Fibroblast of skin of right quadriceps (primary cell): ENCODE measurements around the gene ARRDC2.
"Not testable (repeated sequence)": the region's sequence is repeated elsewhere in the genome, so short reads cannot be mapped to it uniquely, and the experiment has no call there.

Source experiments
- DNase-seq: peaks from one replicate; pipeline ENCODE4 v3.0.0-alpha.2; 2013

The ARRDC2 gene

GRCh38 chr19:17993076-17993813 lies 14.7 kb upstream of the ARRDC2 start:
- DNase-seq, result no peak

- peak; percentile 58 for DNase-seq
These were observed 11.1 kb upstream of the ARRDC2 start for GRCh38 chr19:17996826-17997316.

DNA sequence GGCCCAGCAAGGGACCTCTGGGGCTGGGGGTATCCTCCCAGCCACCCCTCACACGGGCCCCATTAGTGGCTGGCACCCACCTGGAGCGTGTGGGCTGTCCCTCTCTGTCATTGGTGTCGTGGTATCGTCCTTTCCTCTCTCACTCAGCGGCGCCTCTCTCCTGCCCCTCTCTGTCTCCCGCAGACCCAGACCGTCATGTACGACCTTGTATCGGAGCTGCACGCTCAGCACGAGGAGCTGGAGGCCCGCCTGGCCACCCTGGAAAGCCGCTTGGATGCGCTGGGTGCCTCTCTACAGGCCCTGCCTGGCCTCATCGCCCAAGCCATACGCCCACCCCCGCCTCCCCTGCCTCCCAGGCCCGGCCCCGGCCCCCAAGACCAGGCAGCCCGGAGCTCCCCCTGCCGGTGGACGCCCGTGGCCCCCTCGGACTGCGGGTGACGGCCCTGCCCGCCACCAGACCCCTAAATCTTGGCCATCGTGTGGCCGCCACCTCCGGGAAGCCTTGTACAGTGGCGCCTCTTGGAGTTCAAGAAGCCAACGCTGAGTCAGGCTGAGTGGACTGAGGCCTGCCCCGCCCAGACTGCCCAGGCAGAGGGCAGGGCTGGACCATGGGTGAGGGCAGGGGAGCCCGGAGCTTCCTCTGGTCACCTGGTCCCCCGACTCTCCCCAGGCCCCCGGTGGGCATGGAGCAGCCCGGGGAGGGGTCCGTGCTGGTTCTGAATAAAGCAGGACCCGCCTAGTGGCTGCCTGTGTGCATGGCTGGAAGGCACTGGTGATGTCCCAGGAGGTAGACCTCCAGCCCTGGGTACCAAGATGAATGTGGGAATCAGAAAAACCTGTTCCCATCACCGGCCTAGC lies 9.8 kb upstream of the ARRDC2 start:
- DNase-seq, result no peak

DNA sequence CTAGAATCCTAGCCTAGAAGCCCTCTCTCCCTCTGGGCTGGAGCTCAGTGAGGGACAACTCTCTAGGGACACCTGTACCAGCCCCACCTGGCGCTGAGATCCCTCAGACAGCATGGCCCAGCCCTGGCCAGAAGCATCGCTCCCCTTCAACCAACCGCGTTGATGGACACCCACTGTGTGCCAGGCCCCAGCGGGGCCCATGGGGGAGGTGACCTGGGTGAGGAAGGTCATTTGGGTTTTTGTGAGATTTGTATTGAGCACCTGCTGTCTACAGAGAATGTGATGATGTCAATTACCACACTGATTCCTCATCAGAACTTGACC lies 9.2 kb upstream of the ARRDC2 start:
- no peak for DNase-seq

DNA sequence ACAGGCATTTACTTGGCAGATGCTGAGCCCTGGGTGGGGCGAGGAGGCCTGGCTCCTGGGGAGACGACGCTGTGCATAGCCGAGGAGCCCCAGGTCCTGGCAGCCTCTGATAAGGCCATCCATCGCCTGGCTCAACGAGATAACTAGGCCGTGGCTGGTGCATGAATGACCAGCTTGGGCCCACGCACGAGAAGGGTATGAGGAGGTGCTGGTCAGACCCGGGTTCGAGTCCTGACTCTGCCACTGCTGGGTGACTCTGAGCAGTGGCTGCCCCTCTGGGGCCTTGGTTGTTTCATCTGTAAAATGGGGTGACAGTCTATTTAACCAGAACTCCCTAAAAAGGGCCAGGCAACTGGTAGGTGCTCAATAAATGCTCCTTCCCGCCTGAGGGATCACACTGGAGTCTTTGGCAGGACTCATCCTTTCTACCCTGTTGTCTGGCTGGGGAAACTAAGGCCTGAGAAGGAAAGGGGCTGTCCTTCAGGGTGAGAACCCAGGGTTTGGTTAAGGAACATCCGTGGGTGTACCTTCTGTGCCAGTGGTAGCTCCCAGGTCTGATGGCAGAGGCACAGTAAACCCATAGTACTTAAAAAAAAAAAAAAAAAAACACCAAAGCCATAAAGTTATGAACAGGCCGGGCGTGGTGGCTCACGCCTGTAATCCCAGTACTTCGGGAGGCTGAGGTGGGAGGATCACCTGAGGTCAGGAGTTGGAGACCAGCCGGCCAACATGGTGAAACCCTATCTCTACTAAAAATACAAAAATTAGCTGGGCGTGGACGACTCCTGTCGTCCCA lies 8.1 kb upstream of the ARRDC2 start:
- DNase-seq, result no peak

DNA sequence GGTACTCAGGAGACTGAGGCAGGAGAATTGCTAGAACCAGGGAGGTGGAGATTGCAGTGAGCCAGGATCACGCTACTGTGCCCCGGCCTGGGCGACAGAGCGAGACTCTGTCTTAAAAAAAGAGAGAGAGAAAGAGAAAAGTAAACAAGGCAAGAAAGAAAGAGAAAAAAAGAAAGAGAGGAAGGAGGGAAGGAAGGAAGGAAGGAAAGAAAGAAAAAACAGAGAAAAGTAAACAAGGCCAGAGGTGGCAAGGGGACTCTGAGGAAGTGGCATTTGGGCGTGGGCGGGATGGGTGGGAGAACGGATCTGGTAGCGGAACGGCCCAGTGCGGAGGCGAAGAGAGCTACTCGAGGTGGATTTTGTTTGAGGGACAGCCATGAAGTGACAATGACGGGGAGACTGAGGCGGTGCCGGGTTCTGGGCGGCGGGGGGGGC lies 7.5 kb upstream of the ARRDC2 start:
- no peak for DNase-seq

DNA sequence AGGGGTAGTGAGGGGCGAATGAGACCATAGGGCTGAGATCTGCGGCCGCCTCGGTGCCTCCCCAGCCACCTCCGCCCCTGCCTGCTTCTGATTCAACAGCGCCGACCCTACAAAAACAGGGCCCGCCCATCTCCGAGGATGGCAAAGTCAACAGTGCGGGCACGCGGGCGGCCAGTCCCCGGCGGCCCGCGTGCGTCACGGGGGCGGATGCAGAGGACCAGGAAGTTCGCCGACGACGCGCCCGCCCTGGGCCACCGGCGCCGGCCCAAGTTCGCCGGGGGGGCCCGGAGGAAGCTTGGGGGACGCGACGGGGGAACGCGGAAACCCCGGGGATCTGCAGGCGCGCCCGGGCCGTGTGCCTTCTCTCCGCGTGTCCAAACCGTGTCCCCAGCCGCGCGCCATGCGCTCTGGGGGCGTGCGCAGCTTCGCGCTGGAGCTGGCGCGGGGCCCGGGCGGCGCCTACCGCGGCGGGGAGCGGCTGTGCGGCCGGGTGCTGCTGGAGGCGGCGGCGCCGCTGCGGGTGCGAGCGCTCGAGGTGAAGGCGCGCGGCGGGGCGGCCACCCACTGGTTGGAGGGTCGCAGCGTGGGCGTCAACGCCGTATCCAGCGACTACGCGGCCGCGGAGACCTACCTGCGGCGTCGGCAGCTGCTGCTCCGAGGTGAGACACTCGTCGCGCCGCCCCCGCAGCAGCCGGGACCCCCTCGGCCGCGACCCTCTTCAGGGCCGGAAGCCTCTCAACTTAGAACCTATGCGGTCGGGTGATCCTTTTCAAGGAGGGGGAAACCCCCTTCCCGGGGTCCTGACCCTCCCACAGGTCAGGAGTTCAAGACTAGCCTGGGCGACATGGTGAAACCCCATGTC lies 6.8 kb upstream of the ARRDC2 start:
- peak; percentile 78 for DNase-seq

- DNase-seq, result peak; percentile 11
These were observed 6.1 kb upstream of the ARRDC2 start for GRCh38 chr19:18001777-18002345.

- DNase-seq, result no peak
These were observed 5.6 kb upstream of the ARRDC2 start for GRCh38 chr19:18002347-18002850.

DNA sequence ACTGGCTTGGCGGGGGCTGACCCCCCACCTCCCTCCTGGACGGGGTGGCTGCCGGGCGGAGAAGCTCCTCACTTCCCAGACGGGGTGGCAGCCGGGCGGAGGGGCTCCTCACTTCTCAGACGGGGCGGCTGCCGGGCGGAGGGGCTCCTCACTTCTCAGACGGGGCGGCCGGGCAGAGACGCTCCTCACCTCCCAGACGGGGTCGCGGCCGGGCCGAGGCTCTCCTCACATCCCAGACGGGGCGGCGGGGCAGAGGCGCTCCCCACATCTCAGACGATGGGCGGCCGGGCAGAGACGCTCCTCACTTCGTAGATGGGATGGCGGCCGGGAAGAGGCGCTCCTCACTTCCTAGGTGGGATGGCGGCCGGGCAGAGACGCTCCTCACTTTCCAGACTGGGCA lies 2.2 kb upstream of the ARRDC2 start:
- not testable (repeated sequence) for DNase-seq

DNA sequence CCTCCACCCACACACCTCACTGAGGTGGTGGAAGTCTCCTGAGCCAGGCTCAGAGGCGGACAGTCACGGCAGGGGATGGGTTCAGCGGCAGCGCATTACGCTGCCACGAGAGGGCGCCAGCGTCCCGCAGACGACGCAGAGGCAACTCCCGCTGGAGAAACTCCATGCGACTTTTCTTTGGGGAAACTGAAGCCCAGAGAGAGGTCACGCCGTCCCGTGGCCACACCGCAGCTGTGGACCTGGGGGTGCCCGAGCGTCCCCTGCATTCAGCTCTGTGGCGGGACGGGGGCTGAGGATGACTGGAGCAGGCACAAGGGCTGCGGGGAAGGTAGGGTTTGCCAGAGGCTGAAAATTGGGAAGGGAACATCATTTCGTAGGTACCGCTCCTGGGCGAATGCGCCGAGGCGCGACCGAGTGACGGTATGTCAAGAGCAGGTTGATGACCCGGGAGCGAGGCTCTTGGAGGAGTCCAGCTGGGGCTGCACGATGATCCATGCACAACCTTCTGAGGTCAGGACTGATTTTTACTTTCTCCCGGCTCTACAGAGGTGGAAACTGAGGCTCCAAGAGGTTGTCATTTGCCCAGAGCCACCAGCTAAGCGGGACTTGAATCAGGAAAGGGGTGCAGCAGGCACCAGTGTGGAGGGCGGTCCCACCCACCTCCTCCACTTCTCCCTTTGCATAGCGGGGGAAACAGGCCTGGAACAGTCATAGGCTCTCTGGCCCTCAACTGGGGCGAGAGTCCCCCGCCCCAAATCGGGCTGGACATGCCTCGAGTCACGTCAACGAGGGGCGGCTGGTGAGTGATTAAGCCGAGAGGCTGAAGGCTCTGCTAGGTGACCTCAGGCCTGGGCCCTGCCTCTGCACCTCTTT lies 690 bp upstream of the ARRDC2 start:
- peak; percentile 64 for DNase-seq

DNA sequence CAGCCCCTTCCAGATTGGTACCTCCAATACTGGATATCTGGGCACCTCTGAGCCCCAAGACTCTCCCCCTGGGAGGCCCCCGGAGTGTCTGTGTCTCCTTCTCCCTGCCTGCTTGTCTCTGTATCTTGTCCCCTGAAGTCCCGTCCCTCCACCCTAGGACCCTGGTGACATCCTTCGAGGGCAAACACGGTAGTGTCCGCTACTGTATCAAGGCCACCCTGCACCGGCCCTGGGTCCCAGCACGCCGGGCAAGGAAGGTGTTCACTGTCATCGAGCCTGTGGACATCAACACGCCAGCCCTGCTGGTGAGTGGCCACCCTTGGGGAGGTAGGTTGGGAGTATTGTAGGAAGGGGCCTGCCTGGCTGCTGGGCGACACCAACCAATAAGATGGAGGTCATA lies 844 bp downstream of the ARRDC2 start:
- no peak for DNase-seq

DNA sequence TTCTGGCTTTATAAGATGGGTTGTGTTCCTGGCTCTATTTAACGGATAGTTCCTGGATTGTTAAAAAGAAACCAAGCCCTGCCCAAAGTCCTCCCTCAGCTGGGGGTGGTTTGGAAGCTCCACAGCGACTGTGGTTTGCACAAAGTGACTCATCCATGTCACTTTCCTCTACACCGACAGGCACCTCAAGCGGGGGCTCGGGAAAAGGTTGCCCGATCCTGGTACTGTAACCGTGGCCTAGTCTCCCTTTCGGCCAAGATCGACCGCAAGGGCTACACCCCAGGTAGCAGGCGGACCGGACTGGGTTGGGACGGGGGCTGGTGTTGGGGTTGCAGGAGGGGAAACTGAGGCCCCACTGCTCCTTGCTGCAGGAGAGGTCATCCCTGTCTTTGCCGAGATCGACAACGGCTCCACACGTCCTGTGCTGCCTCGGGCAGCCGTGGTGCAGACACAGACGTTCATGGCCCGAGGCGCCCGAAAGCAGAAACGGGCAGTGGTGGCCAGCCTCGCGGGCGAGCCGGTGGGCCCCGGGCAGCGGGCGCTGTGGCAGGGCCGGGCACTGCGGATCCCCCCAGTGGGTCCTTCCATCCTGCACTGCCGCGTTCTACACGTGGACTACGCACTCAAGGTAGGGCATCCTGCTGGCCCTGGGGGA lies 1.6 kb downstream of the ARRDC2 start:
- DNase-seq, result peak; percentile 40

- no peak for DNase-seq
These were observed 2.2 kb downstream of the ARRDC2 start for GRCh38 chr19:18010149-18010548.

- no peak for DNase-seq
These were observed 5.5 kb downstream of the ARRDC2 start for GRCh38 chr19:18013210-18014111.

GRCh38 chr19:18014197-18014596 lies 6.2 kb downstream of the ARRDC2 start:
- DNase-seq, result no peak

- no peak for DNase-seq
These were observed 8.4 kb downstream of the ARRDC2 start for GRCh38 chr19:18016209-18016910.
